Activated B cell treated with CpG ODN at 0.5 μM for 24 hours (primary cell): ENCODE data around the gene YWHAH. TPM values are rescaled to one million over a fixed set of nuclear protein-coding genes. Genes with fewer than 3 reads are reported as not detected.

Experiments
- ATAC-seq: fragments of 200-7000 bp; cut with Tn5 transposase; one replicate; pipeline ENCODE4 v1.10.0; 2021; ENCODE audit warnings: low read depth, mild to moderate bottlenecking, moderate library complexity
- CTCF ChIA-PET: fragments of 350-600 bp; sonication (Branson Sonifier 250); formaldehyde crosslinking; loops from one replicate; lab custom pipeline; 2021; ENCODE audit warnings: antibody characterized with exemption; lab: Charles Lee
- POLR2A ChIA-PET: fragments of 350-600 bp; sonication (Branson Sonifier 250); formaldehyde crosslinking; loops from one replicate; lab custom pipeline; 2021; ENCODE audit warnings: antibody characterized with exemption; lab: Charles Lee
- DNase-seq: peaks from one replicate; pipeline ENCODE4 v3.0.0; 2022
- H3K27ac Mint-ChIP-seq: one replicate; pipeline ENCODE4 v1.8.0; 2020; ENCODE audit warnings: mixed read lengths
- H3K27me3 Mint-ChIP-seq: one replicate; pipeline ENCODE4 v1.8.0; 2021; ENCODE audit warnings: mixed read lengths
- H3K36me3 Mint-ChIP-seq: one replicate; pipeline ENCODE4 v1.8.0; 2021; ENCODE audit warnings: low read depth, mixed read lengths
- H3K4me1 Mint-ChIP-seq: one replicate; pipeline ENCODE4 v1.8.0; 2021; ENCODE audit warnings: mixed read lengths
- H3K4me3 Mint-ChIP-seq: one replicate; pipeline ENCODE4 v1.8.0; 2020; ENCODE audit warnings: mild to moderate bottlenecking, mixed read lengths
- H3K9me3 Mint-ChIP-seq: one replicate; pipeline ENCODE4 v1.8.0; 2020; ENCODE audit warnings: mixed read lengths
- intact Hi-C: fragments of 100-400 bp; cut with micrococcal nuclease; formaldehyde crosslinking; loops from one replicate; pipeline ENCODE4 v1.15.1; 2024
- total RNA-seq: library from RNA; stranded (reverse); gene quantifications from 2 replicates; pipeline ENCODE4 v1.2.3, GENCODE V29; 2022
- TF ChIP-seq, protein P1 (sequence below): fragments of 200-600 bp; IDR thresholded peaks from one replicate; pipeline ENCODE4 v1.8.0; 2022; ENCODE audit warnings: antibody characterized with exemption, mild to moderate bottlenecking

The YWHAH gene
- total RNA-seq, 1 donor from 2014 or later, result 48.9 TPM

GRCh38 chr22:31906086-31906485, 38.2 kb upstream of the YWHAH start:
- Mint-ChIP-seq H3K27ac (no peak overlapping the region), H3K36me3 (peaks cover 70% of the 10 kb centered on the region), H3K4me3 (no peak overlapping the region), H3K4me1 (no peaks in the 10 kb centered on the region), H3K9me3 (no peaks in the 10 kb centered on the region), H3K27me3 (no peaks in the 10 kb centered on the region)
- TF ChIP-seq, protein P1, sequence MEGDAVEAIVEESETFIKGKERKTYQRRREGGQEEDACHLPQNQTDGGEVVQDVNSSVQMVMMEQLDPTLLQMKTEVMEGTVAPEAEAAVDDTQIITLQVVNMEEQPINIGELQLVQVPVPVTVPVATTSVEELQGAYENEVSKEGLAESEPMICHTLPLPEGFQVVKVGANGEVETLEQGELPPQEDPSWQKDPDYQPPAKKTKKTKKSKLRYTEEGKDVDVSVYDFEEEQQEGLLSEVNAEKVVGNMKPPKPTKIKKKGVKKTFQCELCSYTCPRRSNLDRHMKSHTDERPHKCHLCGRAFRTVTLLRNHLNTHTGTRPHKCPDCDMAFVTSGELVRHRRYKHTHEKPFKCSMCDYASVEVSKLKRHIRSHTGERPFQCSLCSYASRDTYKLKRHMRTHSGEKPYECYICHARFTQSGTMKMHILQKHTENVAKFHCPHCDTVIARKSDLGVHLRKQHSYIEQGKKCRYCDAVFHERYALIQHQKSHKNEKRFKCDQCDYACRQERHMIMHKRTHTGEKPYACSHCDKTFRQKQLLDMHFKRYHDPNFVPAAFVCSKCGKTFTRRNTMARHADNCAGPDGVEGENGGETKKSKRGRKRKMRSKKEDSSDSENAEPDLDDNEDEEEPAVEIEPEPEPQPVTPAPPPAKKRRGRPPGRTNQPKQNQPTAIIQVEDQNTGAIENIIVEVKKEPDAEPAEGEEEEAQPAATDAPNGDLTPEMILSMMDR, result no peak
- POLR2A ChIA-PET, result no interaction called here
- ATAC-seq (no peak), DNase-seq (no peak)
- intact Hi-C loops, result no loop called here
- CTCF ChIA-PET, result no interaction called here

DNA sequence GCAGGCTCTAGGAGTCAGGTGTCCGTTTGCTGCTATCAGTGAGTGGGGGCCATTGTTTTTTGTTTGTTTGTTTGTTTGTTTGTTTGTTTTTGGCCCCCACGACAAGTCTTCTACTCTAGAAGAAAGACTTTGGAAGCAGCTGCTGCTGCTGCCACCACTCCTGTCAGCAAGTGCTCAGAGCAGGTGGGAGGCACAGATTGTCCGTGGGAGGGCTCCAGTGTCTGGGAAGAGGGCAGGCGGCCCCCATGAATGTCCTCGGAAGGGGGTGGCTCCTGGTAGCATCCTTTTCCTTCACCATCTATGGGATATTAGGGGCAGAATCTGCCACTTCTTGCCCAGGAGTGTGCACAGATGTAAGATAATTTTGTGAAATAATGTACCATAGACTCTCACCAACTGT, 37.8 kb upstream of the YWHAH start:
- Mint-ChIP-seq H3K4me1 (no peaks in the 10 kb centered on the region), H3K36me3 (peaks cover 66% of the 10 kb centered on the region), H3K9me3 (no peaks in the 10 kb centered on the region), H3K4me3 (no peak overlapping the region), H3K27ac (no peak overlapping the region), H3K27me3 (no peaks in the 10 kb centered on the region)
- DNase-seq (no peak), ATAC-seq (no peak)
- POLR2A ChIA-PET, result no interaction called here
- TF ChIP-seq, protein P1, result no peak
- intact Hi-C loops, result no loop called here
- CTCF ChIA-PET, result no interaction called here

GRCh38 chr22:31909977-31910376, 34.4 kb upstream of the YWHAH start:
- H3K36me3 Mint-ChIP-seq, result peaks cover 46% of the 10 kb centered on the region
- ChIA-PET CTCF (no interaction called here), POLR2A (no interaction called here)
- H3K27ac Mint-ChIP-seq, result no peak overlapping the region
- H3K27me3 Mint-ChIP-seq, result no peaks in the 10 kb centered on the region
- H3K9me3 Mint-ChIP-seq, result no peaks in the 10 kb centered on the region
- intact Hi-C loops, result no loop called here
- H3K4me3 Mint-ChIP-seq, result no peak overlapping the region
- DNase-seq, result no peak
- H3K4me1 Mint-ChIP-seq, result no peaks in the 10 kb centered on the region
- TF ChIP-seq, protein P1, result no peak
- no peak for ATAC-seq

- ChIA-PET POLR2A (no interaction called here), CTCF (interaction anchor here (0.6 kb wide), 1 partner anchor 27 kb away, joined by 3 read pairs; no protein-coding TSS in a partner anchor)
- intact Hi-C loops, result no loop called here
- Mint-ChIP-seq H3K4me1 (peaks cover 4% of the 10 kb centered on the region), H3K27me3 (no peaks in the 10 kb centered on the region), H3K4me3 (no peak overlapping the region), H3K9me3 (no peaks in the 10 kb centered on the region), H3K27ac (no peak overlapping the region), H3K36me3 (peaks cover 30% of the 10 kb centered on the region)
- ATAC-seq (no peak), DNase-seq (no peak)
- TF ChIP-seq, protein P1, result no peak
Measured at GRCh38 chr22:31911565-31912406, 32.5 kb upstream of the YWHAH start.

- intact Hi-C loops, result no loop called here
Measured at GRCh38 chr22:31912407-31912743, 32.0 kb upstream of the YWHAH start.

More at GRCh38 chr22:31912407-31912743, 32.0 kb upstream of the YWHAH start:
- Mint-ChIP-seq H3K4me1 (peaks cover 10% of the 10 kb centered on the region), H3K36me3 (peaks cover 24% of the 10 kb centered on the region), H3K4me3 (no peak overlapping the region), H3K27ac (no peak overlapping the region), H3K27me3 (no peaks in the 10 kb centered on the region), H3K9me3 (no peaks in the 10 kb centered on the region)
- DNase-seq (no peak), ATAC-seq (no peak)
- ChIA-PET CTCF (no interaction called here), POLR2A (interaction anchor here (0.6 kb wide), 1 partner anchor 28 kb away, joined by 5 read pairs; no protein-coding TSS in a partner anchor)
- TF ChIP-seq, protein P1, result no peak
